Frontal cortex (tissue), 4 donors: ENCODE measurements around the gene SOX6. TPM values are rescaled to one million over a fixed set of nuclear protein-coding genes. Genes with fewer than 3 reads are reported as not detected.
"Not testable (repeated sequence)": the region's sequence is repeated elsewhere in the genome, so short reads cannot be mapped to it uniquely, and the experiment has no call there.

ENCODE experiments used
- DNase-seq, 2 donors: peaks; one replicate each; pipeline ENCODE4 v3.0.0; 2012; ENCODE audit warnings: low spot score in 2 of 2
- FAIRE-seq: peaks from 2 replicates; lab custom pipeline; 2012; peaks lifted over from hg19 to GRCh38; lab: Jason Lieb, UNC
- total RNA-seq: library from RNA; depleted of rRNA; stranded (reverse); fragments of >200 nt; gene quantifications from one replicate; pipeline ENCODE4 v1.2.3, GENCODE V29; 2014
- donor health status: control.
- donor health status: control.
- donor health status: control.

The SOX6 gene
- total RNA-seq, 1 donor from 2014 or later: 17.1 TPM

DNA sequence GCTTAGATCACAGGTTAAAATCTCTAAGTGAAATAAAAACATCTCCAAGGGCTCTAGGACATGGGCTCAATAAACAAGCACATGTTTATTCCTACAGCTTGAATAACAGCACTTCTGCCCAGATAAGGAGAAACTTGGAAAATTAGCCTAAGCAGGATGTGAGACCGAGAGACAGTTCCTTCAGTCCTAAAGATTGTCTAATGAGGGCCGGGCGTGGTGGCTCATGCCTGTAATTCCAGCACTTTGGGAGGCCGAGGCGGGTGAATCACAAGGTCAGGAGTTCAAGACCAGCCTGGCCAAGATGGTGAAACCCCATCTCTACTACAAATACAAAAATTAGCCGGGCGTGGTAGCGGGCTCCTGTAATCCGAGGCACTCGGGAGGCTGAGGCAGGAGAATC, 327.2 kb downstream of the SOX6 start:
- not testable (repeated sequence) for DNase-seq, FAIRE-seq

DNA sequence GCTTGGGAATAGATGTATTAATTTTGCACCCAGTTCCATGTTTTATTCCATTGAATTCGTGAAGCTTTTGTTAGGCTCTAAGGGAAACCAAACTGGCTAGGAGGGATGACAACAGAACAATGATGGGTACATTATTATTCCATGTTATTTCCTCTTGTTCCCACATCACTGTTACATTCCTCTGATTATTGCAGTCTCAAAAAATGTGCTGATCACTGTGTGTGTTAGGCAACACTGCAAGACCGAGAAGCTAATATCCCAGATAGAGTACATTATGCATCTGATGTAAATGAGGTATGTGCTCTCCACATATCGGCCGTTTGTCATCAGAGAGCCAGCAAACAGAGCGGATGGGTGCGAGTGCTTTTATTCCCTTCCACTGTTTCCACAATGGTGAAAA, 327.9 kb downstream of the SOX6 start:
- DNase-seq (no peak), FAIRE-seq (no peak)

GRCh38 chr11:16027621-16028020, 328.7 kb downstream of the SOX6 start:
- no peak for DNase-seq
- no peak for FAIRE-seq

DNA sequence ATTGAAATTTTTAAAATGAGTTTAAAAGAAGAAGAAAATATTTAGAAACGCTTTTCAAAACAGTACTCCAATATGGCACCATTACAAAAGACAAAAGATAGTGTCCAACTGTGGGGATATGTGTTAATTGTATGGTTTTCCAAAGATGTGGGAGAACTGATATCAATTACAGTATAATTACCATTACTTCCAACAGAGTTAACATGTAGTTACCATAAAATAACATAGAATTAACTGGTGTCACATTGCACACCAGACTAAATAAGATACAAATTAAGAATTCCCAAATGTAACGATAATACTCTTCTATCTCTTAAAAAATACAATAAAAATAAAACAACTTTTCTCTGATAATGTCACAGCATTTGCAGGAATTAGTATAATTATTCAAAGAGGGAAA, 329.5 kb downstream of the SOX6 start:
- no peak for DNase-seq
- peak; percentile 34 for FAIRE-seq

DNA sequence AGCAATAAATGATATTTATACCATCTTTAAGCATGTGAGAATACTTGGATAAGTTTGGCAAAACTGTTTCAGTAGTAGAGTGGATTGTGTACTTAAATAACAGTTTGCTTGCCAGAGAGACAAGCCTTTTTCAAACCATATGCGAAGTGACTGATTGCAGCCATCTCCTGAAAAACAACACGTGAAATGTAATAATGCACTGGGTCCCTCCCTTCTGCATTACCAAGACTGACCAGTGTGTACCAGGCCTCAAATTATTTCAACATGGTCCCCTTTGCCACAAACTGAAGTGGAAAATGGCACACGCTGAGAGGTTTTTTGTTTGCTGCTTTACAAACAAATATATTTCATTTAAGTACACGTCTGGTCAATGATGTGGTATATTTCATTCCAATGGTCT, 337.4 kb downstream of the SOX6 start:
- FAIRE-seq: no peak

GRCh38 chr11:16016468-16016829, 339.9 kb downstream of the SOX6 start:
- FAIRE-seq (no peak), DNase-seq (no peak)

More for the DNA sequence above, 337.4 kb downstream of the SOX6 start:
- DNase-seq: no peak

DNA sequence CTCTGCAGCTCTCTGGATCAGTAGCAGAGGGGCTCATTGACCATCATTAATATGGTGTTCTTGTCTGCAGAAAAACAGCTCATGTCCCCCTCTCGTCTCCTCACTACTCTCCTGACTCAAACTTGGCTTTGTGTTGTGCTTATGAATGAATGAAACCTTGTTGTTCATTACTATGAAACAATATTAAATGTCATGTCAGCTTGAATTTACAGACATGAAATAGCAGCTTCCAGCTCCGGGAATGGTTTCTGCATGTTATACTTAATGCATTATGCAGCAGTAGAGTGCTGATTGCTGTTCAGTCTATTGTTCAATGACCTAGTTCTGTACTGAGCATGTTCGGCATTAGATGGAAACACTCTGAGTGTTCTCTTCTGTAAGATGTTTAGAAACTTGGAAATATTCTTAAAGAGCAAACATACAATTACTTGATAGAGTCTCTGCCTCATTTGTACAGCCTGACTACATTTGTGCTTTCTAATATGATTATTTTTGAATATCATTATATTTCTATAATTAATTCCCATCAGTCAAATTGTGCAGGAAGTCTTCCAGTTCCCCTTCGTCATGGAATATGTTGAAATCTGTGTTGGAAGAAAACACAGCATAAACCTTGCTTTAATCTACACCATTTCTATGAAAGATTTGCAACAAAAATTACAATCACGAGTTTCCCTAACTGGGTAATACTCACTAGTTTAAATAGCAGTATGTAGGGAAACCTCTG, 340.4 kb downstream of the SOX6 start:
- FAIRE-seq (no peak), DNase-seq (no peak)

- no peak for FAIRE-seq
- DNase-seq: no peak
Measured at GRCh38 chr11:16013649-16014275, 342.6 kb downstream of the SOX6 start.

GRCh38 chr11:16013242-16013641, 343.1 kb downstream of the SOX6 start:
- FAIRE-seq (no peak), DNase-seq (no peak)

DNA sequence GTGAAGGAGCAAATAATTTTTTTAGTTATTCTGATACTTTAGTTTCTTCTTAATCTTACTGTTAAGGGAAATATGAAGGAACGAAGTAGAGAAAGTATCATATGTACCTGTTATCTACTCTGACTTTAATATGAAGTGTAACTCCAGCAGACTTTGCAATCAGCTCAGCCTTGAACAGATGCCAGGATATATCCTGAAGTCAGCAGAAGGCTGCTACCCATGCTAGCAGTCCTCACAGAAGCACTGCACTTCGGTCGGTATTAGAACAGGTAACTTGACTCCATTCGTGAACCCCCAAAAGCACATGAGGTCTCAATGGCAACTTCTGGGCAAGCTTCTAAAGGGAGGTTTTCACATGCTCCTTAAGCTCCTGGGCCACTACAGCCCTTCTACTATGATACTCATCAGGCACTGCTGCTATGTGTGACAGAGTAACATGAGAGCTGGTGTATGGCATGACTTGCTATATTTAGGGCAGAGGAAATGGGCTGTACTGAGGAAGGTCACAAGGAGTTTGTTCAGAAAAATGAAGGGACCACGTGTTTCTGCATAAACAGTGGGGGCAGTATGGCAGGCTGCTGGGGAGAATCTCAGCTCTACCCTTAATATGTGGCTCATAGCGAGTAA, 344.1 kb downstream of the SOX6 start:
- DNase-seq: no peak
- no peak for FAIRE-seq

DNA sequence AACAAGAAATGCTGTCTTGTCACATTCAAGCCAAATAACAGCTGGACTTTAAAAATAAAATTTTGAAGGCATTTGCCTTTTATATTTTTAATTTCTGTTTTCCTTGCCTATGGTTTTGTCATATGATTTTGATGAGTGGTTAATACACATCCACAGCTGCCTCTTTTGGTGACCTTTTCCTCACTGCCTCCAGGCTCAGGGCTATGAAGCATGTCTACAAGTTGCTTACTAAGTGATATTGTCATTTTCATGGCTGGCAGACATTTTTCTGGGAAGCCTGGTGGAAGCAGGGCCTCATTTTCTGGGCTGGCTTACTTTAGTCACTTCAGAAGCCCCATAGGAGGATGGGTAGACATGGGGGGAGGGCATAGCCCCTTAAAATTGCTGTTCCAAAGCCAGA, 344.9 kb downstream of the SOX6 start:
- DNase-seq (no peak), FAIRE-seq (no peak)

GRCh38 chr11:16009021-16009420, 347.3 kb downstream of the SOX6 start:
- no peak for FAIRE-seq
- no peak for DNase-seq

DNA sequence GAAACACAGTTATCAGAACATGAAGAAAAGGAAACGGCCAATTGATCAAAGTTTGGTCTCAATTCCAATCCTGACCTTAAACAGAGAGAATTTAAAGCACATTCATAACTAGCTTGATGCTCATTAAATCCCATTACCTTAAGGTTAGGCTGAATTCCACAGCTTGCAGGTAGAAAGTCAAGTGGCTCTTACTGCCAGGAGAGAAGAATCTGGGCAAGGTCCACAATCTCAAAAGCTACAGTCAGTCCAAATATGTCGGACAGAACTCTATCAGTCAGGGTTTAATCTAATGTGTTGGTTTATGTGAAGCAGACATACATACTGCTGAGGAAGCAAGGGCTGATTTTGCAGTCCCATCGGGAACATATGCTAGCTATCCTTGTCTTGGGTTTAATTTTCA, 348.8 kb downstream of the SOX6 start:
- no peak for DNase-seq
- no peak for FAIRE-seq

DNA sequence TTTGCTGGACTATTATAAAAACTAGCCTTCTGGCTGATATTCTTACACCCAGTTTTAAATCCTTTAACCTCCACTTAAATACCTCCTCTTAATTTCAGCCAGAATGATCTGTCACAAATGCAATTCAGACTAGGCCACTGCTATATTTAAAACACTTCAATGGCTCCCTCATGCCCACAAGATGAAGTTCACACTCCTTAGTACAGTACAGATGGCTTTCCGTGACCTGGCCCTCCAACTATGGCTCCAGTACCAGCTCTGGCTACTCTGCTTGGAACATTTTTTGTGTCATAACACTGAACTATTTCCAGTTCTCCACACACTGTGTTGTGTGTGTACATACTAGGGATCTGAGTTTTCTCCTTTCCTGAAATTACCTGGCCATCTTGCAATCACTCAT, 353.4 kb downstream of the SOX6 start:
- DNase-seq: no peak
- no peak for FAIRE-seq

DNA sequence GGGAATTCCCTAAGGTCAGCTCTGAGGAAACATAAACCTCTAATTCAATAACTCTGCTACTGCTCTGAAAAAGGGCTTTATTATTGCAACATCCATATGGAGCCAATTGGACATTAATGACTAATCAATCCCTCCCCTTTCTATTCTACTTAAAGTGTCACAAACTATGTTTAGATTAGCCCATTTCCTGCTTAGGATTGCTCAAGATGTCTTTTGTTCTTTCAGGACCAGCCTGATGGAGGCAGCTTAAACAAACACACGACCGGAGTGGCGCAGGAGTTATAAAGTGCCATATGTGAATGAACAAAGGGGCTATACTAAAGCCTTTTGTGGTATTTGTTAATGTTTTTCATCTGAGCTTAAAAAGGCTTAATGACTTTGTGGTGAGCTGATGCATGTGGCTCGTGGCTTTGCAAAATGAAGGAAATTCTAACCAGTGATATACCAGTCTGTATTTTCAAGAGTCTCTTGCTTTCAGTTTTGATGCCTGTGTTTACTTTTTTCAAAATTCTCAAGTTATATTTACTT, 354.4 kb downstream of the SOX6 start:
- no peak for DNase-seq

GRCh38 chr11:16001044-16001568, 355.2 kb downstream of the SOX6 start:
- DNase-seq (no peak), FAIRE-seq (no peak)

More for the DNA sequence above, 354.4 kb downstream of the SOX6 start:
- no peak for FAIRE-seq

GRCh38 chr11:16000065-16000464, 356.3 kb downstream of the SOX6 start:
- FAIRE-seq (no peak), DNase-seq (no peak)

GRCh38 chr11:15993345-15993744, 363.0 kb downstream of the SOX6 start:
- no peak for FAIRE-seq
- no peak for DNase-seq

GRCh38 chr11:15991215-15991614, 365.1 kb downstream of the SOX6 start:
- FAIRE-seq (no peak), DNase-seq (no peak)

- FAIRE-seq: no peak
- no peak for DNase-seq
Measured at GRCh38 chr11:15989685-15990084, 366.7 kb downstream of the SOX6 start.

DNA sequence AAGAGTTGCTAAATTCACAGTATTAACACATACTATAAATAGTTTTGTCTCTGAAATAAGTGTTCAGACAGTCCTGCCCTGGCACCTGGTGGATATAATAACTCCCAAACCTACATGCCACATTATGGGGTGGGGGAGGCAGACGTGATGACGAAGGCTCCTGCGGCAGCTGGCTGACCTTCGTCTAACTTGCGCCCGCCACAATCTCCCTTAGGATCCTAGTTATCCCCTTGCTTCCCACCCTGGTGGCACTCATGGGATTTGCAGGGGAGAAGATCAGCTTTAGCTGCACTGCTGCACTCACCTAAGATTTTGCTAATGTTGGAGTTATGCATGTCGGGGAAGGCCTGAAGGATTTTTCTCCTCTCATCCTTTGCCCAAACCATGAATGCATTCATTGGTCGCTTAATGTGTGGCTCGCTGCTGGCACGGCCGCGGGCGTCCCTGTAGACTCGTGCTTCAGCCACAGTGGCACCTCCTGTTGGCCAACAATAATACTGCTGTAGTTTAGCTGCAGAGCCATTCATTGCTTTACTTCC, 367.6 kb downstream of the SOX6 start:
- FAIRE-seq: no peak
- DNase-seq: no peak
